CD4-positive, alpha-beta T cell treated with Interleukin-10 for 1 hour (primary cell): ENCODE measurements around the gene SEZ6L.

Experiments used
- DNase-seq: peaks from one replicate; pipeline ENCODE4 v3.0.0-alpha.2; 2020

SEZ6L gene

DNA sequence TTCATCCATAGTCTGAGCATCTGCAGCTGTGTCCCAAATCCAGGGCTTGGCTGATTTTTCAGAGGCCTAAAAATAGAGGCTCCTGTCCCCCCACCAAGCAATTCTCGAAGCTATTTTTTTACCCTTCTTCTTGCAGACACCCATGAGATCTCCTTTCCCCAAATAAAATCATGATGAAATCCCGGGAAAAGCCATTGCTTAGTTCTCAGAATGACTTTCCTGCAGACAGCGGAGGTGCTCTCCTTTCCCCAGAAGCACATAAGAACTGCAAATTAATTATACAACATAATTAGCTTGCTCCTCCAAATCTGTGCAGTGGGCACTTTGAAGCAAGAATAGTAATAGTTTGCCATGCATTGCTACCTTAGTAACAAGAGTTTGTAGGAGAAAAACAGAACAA, 176.2 kb downstream of the SEZ6L start:
- no peak for DNase-seq

DNA sequence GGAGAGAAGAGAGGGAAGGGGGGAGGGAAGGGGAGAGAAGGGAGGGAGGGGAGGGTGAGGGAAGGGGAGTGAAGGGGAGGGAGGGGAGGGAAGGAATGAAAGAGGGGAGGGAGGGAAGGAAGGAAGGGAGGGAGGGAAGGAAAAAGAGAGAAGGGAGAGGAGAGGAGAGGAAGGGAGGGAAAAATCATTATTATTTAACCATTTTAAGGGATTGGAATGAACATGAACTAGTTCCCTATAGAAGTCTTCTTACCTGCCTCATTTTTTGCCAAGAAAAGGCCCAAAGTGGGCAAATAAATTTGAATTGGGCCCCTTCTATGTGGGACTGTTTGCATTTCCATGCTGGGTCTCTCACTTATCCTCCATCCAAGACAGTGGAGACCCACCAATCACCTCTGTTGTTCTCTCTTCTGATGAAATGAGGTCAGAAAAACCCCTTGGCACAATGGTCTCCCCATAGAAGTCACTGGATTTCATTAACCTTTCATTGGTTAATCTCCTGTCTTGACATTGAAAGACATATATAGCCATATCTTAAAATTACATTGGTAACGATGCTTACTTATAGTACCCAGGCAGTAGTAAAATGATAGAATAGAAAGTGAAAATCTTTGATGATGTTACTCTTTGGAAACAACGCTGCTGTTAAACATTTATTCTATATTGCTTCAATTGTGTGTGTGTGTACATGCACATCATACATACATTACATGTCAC, 179.7 kb downstream of the SEZ6L start:
- DNase-seq: no peak

DNA sequence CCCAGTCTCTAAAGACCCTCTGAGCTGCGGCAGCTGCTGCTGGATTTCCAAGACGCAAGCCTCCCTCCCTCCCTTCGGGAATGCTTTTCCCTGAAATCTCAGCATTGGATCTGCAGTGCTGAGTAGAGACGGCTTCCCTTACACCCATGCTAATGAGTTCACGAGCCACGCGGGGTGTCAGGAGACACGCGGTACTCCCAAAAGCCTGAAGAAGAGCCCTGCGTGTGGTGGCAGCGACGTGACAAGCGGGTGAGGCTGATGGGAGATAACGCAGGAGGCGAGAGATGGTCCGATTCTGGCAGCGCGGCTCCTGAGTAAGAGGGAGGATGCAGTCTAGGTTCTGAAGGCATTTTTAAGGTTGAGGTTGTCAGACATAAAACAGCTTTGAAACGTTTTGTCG, 185.4 kb downstream of the SEZ6L start:
- DNase-seq: no peak

- no peak for DNase-seq
Observed at GRCh38 chr22:26357281-26357680, 188.0 kb downstream of the SEZ6L start.

DNA sequence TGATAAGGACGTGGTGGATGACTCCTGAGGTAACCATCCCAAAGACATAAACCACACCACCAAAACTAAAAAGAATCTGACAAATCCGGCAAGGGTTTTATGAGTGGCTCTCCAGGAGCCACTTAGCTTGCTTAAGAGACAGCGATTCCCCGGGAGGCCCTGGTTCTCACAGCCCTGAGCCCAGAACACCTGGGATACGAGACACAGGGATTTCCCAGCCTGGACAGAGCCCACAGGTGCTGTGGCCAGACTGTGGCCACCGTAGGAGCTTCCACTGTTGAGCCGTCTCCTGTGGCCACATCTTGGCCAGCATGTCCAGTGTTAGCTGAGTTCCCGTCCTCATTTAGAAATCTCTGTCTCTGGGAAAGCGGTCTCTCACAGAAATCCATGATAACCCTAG, 188.6 kb downstream of the SEZ6L start:
- no peak for DNase-seq

- DNase-seq: no peak
Observed at GRCh38 chr22:26359156-26359555, 189.9 kb downstream of the SEZ6L start.

- peak; percentile 73 for DNase-seq
Observed at GRCh38 chr22:26360169-26360885, 191.1 kb downstream of the SEZ6L start.

- DNase-seq: no peak
Observed at GRCh38 chr22:26362471-26362870, 193.2 kb downstream of the SEZ6L start.

GRCh38 chr22:26364066-26365015, 195.1 kb downstream of the SEZ6L start:
- DNase-seq: peak; percentile 66

DNA sequence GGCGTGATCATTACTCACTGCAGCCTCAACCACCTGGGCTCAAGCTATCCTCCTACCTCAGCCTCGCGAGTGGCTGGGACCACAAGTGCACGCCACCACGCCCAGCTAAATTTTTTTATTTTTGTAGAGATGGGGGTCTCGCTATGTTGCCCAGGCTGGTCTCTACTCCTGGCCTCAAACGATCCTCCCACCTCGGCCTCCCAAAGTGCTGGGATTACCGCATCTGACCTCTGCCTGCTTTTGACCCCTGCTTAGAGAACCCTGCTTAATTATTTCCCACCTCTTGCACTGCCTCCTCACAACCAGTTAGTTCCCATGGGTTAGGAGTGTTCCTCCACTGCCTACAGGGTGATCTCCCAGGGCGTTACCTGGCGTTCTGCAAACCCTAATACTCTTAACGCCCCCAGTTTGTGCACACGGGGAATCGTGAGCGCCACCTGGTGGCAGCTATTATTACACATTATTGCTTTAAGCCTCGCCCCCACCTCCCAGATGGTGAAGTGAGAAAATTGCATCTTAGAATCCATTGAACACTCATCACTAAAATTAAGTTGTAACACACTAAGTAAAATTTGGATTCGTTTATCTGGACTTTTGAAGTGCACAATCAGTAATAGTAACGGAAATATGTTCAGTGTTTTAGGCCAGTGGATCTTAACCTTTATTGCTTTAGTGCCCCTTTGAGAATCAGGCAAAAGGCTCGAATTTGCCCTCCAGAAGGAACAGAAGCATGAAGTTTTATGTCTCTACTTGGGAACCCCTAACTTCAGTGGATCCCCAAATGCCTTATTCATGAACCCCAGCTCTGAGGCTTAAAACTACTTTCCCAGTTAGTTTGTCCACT, 198.4 kb downstream of the SEZ6L start:
- peak; percentile 62 for DNase-seq

GRCh38 chr22:26372890-26373289, 203.6 kb downstream of the SEZ6L start:
- no peak for DNase-seq

- DNase-seq: no peak
Observed at GRCh38 chr22:26374391-26375026, 205.2 kb downstream of the SEZ6L start.

- no peak for DNase-seq
Observed at GRCh38 chr22:26377170-26377830, 208.0 kb downstream of the SEZ6L start.

DNA sequence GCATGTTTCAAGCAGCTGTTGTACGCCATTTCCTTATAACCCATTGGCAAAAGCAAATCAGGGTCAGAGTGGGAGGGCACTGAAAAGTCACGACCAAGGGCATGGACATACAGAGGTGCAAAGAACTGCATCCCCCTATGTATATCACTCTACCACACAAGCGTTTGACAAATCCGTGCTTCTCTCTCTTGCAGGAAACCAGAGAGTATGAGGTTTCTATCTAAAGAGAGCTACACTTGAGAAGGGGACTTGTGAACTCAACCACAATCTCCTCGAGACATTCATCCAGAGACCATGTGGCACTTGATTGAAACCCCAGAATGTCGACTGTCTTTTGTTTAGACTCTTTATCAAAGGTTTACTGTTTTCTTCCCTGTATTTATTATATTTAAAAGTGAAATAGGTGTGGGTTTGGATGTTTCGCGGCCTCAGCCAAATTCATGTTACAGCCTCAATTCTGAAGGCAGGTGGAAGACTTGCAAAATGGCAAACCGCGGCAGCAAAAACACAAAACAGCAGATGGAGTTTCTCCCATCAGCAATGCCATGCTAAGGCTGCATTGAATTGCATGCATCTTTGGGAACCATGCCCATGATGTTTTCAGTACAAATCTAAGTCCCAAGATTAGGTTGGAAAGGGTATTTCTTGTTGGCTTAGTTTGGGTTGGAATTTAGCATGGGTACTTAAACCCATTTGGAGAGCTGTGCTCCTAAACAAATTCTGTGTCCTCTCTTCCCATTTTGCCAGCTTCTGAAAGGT, 211.0 kb downstream of the SEZ6L start:
- no peak for DNase-seq

GRCh38 chr22:26382782-26383181, 213.5 kb downstream of the SEZ6L start:
- no peak for DNase-seq

- DNase-seq: no peak
Observed at GRCh38 chr22:26383968-26384556, 214.8 kb downstream of the SEZ6L start.

GRCh38 chr22:26385164-26385563, 215.9 kb downstream of the SEZ6L start:
- no peak for DNase-seq

GRCh38 chr22:26389125-26389524, 219.9 kb downstream of the SEZ6L start:
- DNase-seq: no peak

GRCh38 chr22:26391091-26391490, 221.8 kb downstream of the SEZ6L start:
- no peak for DNase-seq

DNA sequence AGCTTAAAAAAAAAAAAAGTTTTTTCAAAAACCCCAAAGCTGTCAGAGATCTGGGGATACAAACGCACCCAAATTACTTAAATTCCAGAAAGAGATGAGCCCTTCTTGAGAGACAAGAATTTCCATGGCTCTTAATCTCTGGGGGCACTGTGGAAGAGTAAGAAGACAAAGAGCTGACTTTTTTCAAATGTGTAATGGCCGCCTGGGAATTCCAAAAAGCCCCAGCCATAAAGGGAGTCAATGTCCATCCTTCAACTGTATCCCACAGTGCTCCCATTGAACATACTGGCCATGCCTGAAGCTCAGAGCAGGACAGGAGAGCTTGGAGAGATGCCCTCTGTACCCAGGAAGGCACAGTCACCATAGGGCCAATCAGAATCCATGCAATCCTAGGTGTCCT, 222.4 kb downstream of the SEZ6L start:
- DNase-seq: no peak
